GM12874 (cell line): ENCODE results near the gene DLX3.

Experiments
- CTCF ChIP-seq: IDR thresholded peaks from 2 replicates; pipeline ENCODE4 v1.5.1; 2011; ENCODE audit warnings: low read depth, mild to moderate bottlenecking, control low read depth, low read length, moderate library complexity; ENCODE audit not compliant: insufficient read depth

DLX3 gene

DNA sequence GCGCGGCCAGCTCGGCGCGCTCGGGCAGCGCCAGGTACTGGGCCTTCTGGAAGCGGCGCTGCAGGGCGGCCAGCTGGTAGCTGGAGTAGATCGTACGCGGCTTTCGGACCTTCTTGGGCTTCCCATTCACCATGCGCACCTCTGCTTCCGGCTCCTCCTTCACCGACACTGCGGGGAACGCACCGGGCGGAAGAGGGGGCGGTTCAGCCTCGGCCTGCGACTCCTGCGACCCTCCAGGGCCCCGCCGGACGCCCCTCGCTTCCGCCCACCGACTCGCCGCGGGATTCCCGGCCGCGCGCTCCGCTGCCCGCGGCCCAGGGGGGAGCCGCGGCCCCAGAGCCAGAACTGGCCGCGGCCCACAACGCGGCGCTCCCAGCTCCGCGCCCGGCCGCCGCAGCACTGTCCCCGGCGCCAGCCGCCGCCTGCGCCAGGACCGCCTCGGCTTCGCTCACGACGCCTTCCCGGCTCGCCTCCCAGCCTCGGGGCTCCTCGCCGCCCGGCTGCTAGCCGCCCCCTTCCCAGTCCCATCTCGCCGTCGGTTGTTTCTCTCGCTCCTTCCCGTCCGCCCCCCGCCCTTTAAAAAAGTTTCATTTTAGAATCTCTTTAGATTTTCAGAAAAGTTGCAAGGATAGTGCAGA is 1.5 kb downstream of the DLX3 start:
- no peak for TF ChIP-seq CTCF

GRCh38 chr17:49992933-49993422 is 2.0 kb downstream of the DLX3 start:
- TF ChIP-seq CTCF = no peak

GRCh38 chr17:49992191-49992932 is 2.7 kb downstream of the DLX3 start:
- no peak for TF ChIP-seq CTCF

DNA sequence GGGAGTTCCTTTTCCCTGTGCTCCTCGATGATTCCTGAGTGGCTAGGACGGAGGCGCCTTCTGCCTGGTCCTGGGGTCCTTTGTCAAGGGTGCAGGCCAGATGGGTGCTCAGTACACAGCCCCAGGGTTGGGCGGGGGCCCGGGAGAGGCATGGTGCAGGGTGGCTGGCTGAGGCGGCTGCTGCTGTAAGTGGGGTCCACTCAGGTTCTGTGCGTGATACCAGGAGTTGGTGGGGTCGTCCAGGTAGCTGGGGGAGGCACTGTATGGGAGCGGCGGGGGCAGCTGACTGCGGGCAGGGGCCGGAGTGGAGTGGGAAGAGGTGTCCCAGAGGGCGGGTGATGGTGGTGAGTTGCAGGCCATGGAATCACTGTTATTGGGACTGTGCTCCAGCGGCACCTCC is 3.6 kb downstream of the DLX3 start:
- no peak for TF ChIP-seq CTCF

DNA sequence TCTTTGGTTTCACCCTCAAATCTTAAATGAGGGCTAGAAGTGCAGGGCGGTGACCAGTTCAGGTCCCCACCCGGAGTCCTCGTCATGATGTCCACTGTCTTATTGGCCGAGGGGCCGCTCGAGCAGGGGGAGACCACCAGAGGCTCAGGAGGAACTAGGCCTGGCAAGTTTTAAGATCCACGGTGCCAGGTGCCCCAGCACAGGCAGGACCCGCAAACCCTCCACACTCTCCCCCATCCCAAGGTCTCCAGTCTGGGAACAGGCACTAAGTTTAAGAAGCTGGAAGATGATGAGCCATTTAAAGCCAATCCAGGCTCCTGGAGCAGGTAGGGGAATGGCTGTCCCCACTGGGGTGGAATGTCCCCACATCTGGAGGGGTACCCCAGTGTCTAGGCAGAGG is 4.1 kb downstream of the DLX3 start:
- no peak for TF ChIP-seq CTCF

- no peak for TF ChIP-seq CTCF
Measured at GRCh38 chr17:49990331-49990730, 4.7 kb downstream of the DLX3 start.

- TF ChIP-seq CTCF = no peak
Measured at GRCh38 chr17:49989518-49989880, 5.5 kb downstream of the DLX3 start.
